ENCODE data around the gene POU1F1. TPM values are rescaled to one million over a fixed set of nuclear protein-coding genes. Genes with fewer than 3 reads are reported as not detected.
"Not testable (repeated sequence)": the region's sequence is repeated elsewhere in the genome, so short reads cannot be mapped to it uniquely, and the experiment has no call there.

POU1F1 gene
- total RNA-seq, 6 donors from 2014 or later: not detected

DNA sequence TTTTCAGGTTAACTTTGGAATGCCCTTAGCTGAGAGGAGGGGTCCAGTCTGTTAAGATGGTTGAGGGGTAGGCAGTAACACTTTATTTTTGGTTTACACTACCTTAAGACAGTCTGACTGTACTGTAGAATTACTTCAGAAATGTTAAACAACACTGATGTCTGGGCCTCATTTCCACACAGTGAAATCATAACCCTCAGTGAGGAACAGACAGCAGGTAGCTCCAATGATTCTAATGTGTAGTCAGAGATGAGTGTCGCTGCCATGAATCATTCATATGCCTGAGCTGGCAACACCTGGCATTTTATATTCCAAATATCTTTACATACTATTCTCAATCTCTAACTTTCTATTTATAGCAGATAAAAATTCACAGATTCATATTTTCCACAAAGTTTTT, 37.3 kb upstream of the POU1F1 start:
- Histone ChIP-seq H3K27me3 (no peaks in the 10 kb centered on the region), H3K4me1 (no peaks in the 10 kb centered on the region), H3K9me3 (no peaks in the 10 kb centered on the region), H3K4me3 (no peak overlapping the region), H3K27ac (no peak overlapping the region), H3K36me3 (no peaks in the 10 kb centered on the region)
- TF ChIP-seq EP300 (IDR thresholded peaks at IDR 0.05) (no peak), POLR2AphosphoS5 (IDR thresholded peaks at IDR 0.05) (no peak), POLR2A (IDR thresholded peaks at IDR 0.05) (no peak)
- TF ChIP-seq, protein P1, sequence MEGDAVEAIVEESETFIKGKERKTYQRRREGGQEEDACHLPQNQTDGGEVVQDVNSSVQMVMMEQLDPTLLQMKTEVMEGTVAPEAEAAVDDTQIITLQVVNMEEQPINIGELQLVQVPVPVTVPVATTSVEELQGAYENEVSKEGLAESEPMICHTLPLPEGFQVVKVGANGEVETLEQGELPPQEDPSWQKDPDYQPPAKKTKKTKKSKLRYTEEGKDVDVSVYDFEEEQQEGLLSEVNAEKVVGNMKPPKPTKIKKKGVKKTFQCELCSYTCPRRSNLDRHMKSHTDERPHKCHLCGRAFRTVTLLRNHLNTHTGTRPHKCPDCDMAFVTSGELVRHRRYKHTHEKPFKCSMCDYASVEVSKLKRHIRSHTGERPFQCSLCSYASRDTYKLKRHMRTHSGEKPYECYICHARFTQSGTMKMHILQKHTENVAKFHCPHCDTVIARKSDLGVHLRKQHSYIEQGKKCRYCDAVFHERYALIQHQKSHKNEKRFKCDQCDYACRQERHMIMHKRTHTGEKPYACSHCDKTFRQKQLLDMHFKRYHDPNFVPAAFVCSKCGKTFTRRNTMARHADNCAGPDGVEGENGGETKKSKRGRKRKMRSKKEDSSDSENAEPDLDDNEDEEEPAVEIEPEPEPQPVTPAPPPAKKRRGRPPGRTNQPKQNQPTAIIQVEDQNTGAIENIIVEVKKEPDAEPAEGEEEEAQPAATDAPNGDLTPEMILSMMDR (IDR thresholded peaks at IDR 0.05): no peak
- WGBS, 2 donors: 94 to 97% methylated on average over 1 of the region's 1 CpG
- DNase-seq (no peak), ATAC-seq (ENCODE audit: low FRiP score in 2 of 2) (no peak)

DNA sequence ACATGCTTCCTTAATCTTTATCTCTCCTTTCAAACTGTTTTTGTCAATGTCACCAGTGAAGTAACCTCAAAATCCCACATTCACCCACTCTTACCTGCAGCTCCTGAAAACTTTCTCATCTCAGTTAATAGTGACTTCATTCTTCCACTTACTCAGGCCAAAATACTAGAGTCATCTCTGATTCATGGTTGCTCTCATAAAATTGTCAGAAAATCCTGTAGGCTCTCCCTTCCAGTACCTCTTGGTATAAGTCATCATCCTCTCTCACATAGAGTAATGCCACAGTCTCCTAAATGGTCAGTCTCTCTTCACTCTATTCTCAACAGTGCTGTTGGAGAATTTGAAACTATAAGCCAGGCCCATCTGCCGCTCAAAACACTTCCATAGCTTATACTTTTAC, 34.9 kb upstream of the POU1F1 start:
- ATAC-seq (ENCODE audit: low FRiP score in 2 of 2) (no peak), DNase-seq (no peak)
- 90 to 100% methylated on average over 1 of the region's 1 CpG for WGBS, 2 donors
- Histone ChIP-seq H3K27ac (no peak overlapping the region), H3K4me3 (no peak overlapping the region), H3K36me3 (no peaks in the 10 kb centered on the region), H3K27me3 (no peaks in the 10 kb centered on the region), H3K9me3 (no peaks in the 10 kb centered on the region), H3K4me1 (no peaks in the 10 kb centered on the region)
- TF ChIP-seq POLR2AphosphoS5 (IDR thresholded peaks at IDR 0.05) (no peak), POLR2A (IDR thresholded peaks at IDR 0.05) (no peak), EP300 (IDR thresholded peaks at IDR 0.05) (no peak)
- TF ChIP-seq, protein P1 (IDR thresholded peaks at IDR 0.05): no peak

DNA sequence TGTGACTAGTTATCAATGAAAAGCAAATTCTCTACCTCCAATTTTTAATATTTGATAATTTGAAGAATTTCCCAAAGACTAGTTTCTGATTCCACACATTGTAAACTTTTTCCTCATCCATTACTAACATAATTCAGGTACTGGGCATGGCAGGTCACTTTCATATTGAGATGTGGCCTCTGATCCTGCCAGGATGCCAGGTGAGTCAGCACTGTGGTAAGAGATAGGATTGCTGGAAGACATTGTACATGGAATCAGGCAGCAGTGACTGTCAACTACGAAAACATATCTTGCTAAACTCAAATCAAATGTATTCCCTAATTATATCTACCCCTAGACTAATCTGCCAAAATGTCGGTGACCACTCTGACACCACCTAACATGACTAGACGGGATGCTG, 33.2 kb upstream of the POU1F1 start:
- TF ChIP-seq, protein P1 (IDR thresholded peaks at IDR 0.05): no peak
- TF ChIP-seq EP300 (IDR thresholded peaks at IDR 0.05) (no peak), POLR2AphosphoS5 (IDR thresholded peaks at IDR 0.05) (no peak), POLR2A (IDR thresholded peaks at IDR 0.05) (no peak)
- Histone ChIP-seq H3K4me3 (no peak overlapping the region), H3K36me3 (no peaks in the 10 kb centered on the region), H3K27ac (no peak overlapping the region), H3K27me3 (no peaks in the 10 kb centered on the region), H3K9me3 (no peaks in the 10 kb centered on the region), H3K4me1 (no peaks in the 10 kb centered on the region)
- ATAC-seq (ENCODE audit: low FRiP score in 2 of 2) (no peak), DNase-seq (no peak)
- WGBS, 2 donors: 91 to 95% methylated on average over 3 of the region's 3 CpGs

DNA sequence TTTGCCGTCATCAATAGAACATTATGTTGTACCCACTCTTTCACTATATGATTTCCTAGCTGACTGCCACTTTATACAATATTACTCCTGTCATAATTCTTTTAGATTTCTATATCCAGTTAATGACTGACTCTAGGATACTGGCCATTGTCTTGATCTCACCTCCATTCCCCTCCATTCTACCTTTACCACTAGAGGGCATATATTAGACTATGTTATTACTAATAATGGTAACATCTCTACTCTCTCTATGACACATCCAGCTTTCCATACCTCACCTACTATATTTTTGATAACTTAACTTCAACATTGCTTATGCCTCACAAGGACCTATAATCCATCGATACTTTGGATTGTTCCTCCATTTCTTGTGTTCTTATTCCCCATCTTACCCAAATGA, 31.4 kb upstream of the POU1F1 start:
- WGBS, 2 donors: 88 to 92% methylated on average over 2 of the region's 2 CpGs
- H3K9me3 ChIP-seq: no peaks in the 10 kb centered on the region

GRCh38 chr3:87305517-87305916, 29.1 kb upstream of the POU1F1 start:
- no peaks in the 10 kb centered on the region for H3K27me3 ChIP-seq
- TF ChIP-seq, protein P1 (IDR thresholded peaks at IDR 0.05): no peak
- no peak for TF ChIP-seq EP300 (IDR thresholded peaks at IDR 0.05)
- no peak for TF ChIP-seq POLR2AphosphoS5 (IDR thresholded peaks at IDR 0.05)
- no peak for TF ChIP-seq POLR2A (IDR thresholded peaks at IDR 0.05)
- no peak overlapping the region for H3K27ac ChIP-seq
- H3K4me3 ChIP-seq: no peak overlapping the region
- no peaks in the 10 kb centered on the region for H3K9me3 ChIP-seq
- 64 to 68% methylated on average over 3 of the region's 3 CpGs for WGBS, 2 donors
- ATAC-seq (ENCODE audit: low FRiP score in 2 of 2) (no peak), DNase-seq (no peak)
- no peaks in the 10 kb centered on the region for H3K36me3 ChIP-seq
- H3K4me1 ChIP-seq: no peaks in the 10 kb centered on the region

More for the DNA sequence above, 31.4 kb upstream of the POU1F1 start:
- no peak for ATAC-seq (ENCODE audit: low FRiP score in 2 of 2)
- TF ChIP-seq, protein P1 (IDR thresholded peaks at IDR 0.05): no peak
- TF ChIP-seq EP300 (IDR thresholded peaks at IDR 0.05) (no peak), POLR2A (IDR thresholded peaks at IDR 0.05) (no peak), POLR2AphosphoS5 (IDR thresholded peaks at IDR 0.05) (no peak)
- no peaks in the 10 kb centered on the region for H3K36me3 ChIP-seq
- H3K4me3 ChIP-seq: no peak overlapping the region
- H3K27me3 ChIP-seq: no peaks in the 10 kb centered on the region
- H3K27ac ChIP-seq: no peak overlapping the region
- DNase-seq: no peak
- H3K4me1 ChIP-seq: no peaks in the 10 kb centered on the region

GRCh38 chr3:87305031-87305430, 28.6 kb upstream of the POU1F1 start:
- not testable (repeated sequence) for H3K9me3 ChIP-seq; DNase-seq; ATAC-seq (ENCODE audit: low FRiP score in 2 of 2); H3K4me3 ChIP-seq; H3K4me1 ChIP-seq; H3K27ac ChIP-seq; H3K27me3 ChIP-seq; H3K36me3 ChIP-seq
- WGBS, 2 donors: 83 to 92% methylated on average over 1 of the region's 1 CpG

Measured in upper lobe of left lung (tissue), 6 donors.